A673 (cell line): Measurements from ENCODE around the gene DDB1. TPM values are rescaled to one million over a fixed set of nuclear protein-coding genes. Genes with fewer than 3 reads are reported as not detected.

ENCODE experiments used
- BruUV-seq: library from RNA; stranded (reverse); fragments of 400-500 nt; replicated peaks from 2 replicates; lab custom pipeline; 2021; lab: Mats Ljungman, UMichigan
- CTCF ChIA-PET: fragments of 300-600 bp; sonication (Branson Sonifier 250); formaldehyde crosslinking; loops from one replicate; lab custom pipeline; 2022; ENCODE audit warnings: antibody characterized with exemption; lab: Charles Lee
- POLR2A ChIA-PET: fragments of 300-600 bp; sonication (Branson Sonifier 250); formaldehyde crosslinking; loops from one replicate; lab custom pipeline; 2022; ENCODE audit warnings: antibody characterized with exemption; ENCODE audit not compliant: low non-redundant PET; lab: Charles Lee
- DNase-seq: peaks from one replicate; pipeline ENCODE4 v3.0.0-alpha.2; 2015; ENCODE audit warnings: low spot score
- H3K27ac ChIP-seq: fragments of 200-600 bp; sonication (generic); 2 replicates; pipeline ENCODE4 v1.5.1; 2016; ENCODE audit warnings: mixed run types, low read depth, mild to moderate bottlenecking, mixed read lengths, antibody characterized with exemption, low read length; ENCODE audit not compliant: poor library complexity, severe bottlenecking
- H3K27me3 ChIP-seq: fragments of 200-600 bp; sonication (generic); replicated peaks from 2 replicates; pipeline ENCODE4 v1.6.1; 2017; ENCODE audit warnings: mixed run types, low read depth, mild to moderate bottlenecking, mixed read lengths, antibody characterized with exemption, low read length; ENCODE audit not compliant: insufficient read depth, poor library complexity
- H3K36me3 ChIP-seq: fragments of 200-600 bp; sonication (generic); 2 replicates; pipeline ENCODE4 v1.6.1; 2016; ENCODE audit warnings: mixed run types, mild to moderate bottlenecking, mixed read lengths, antibody characterized with exemption, low read length; ENCODE audit not compliant: insufficient read depth, poor library complexity, severe bottlenecking
- H3K4me1 ChIP-seq: fragments of 200-600 bp; sonication (generic); 2 replicates; pipeline ENCODE4 v1.6.1; 2017; ENCODE audit warnings: mixed run types, mild to moderate bottlenecking, mixed read lengths, antibody characterized with exemption, low read length; ENCODE audit not compliant: insufficient read depth, poor library complexity, severe bottlenecking
- H3K4me3 ChIP-seq: fragments of 200-600 bp; sonication (generic); 2 replicates; pipeline ENCODE4 v1.5.1; 2016; ENCODE audit warnings: low read depth, mixed run types, mild to moderate bottlenecking, mixed read lengths, low read length; ENCODE audit not compliant: poor library complexity, severe bottlenecking
- H3K9me3 ChIP-seq: fragments of 200-600 bp; sonication (generic); 2 replicates; pipeline ENCODE4 v1.6.1; 2016; ENCODE audit warnings: mixed run types, low read depth, mild to moderate bottlenecking, mixed read lengths, antibody characterized with exemption, low read length; ENCODE audit not compliant: poor library complexity, severe bottlenecking
- CTCF ChIP-seq: fragments of 300-800, 200-600 bp; sonication (generic); conservative IDR thresholded peaks from 2 replicates; pipeline ENCODE4 v1.5.1; 2017; ENCODE audit warnings: low read depth, mild to moderate bottlenecking, antibody characterized with exemption, low read length, moderate library complexity, mixed read lengths
- EZH2 ChIP-seq: fragments of 200-600 bp; sonication (generic); IDR thresholded peaks from 2 replicates; pipeline ENCODE4 v1.6.1; 2017; ENCODE audit warnings: borderline replicate concordance, low read depth, mild to moderate bottlenecking, mixed read lengths, antibody characterized with exemption, low read length; ENCODE audit not compliant: poor library complexity, severe bottlenecking
- intact Hi-C: fragments of 100-400 bp; cut with micrococcal nuclease; formaldehyde crosslinking; loops from one replicate; pipeline ENCODE4 v1.10.0; 2022; ENCODE audit not compliant: unreplicated experiment
- total RNA-seq: library from RNA; stranded (reverse); gene quantifications from 2 replicates; pipeline ENCODE4 v1.2.3, GENCODE V29; 2021

The DDB1 gene
- total RNA-seq, 1 experiment from 2014 or later = 305 TPM

DNA sequence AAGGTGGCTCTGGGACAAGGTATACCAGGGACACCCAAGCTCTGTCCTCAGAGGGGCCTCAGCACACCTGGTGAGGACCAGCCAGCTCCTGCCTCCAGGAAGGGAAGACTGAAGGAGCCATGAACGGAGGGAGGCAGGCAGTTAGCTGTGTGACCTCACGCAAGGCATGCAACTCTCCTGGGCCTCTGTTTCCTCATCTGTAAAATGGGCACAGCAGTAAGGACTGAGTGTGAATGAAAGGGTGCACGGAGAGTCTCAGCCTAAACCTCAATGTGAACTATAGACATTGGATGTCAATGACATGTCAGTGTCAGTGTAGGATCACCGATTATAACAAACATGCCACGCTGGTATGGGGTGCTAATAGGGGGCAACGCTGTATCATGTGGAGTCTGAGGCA is 73.5 kb downstream of the DDB1 start:
- CTCF ChIA-PET = no interaction called here
- Histone ChIP-seq H3K27me3 (no peaks in the 10 kb centered on the region), H3K9me3 (no peaks in the 10 kb centered on the region), H3K36me3 (no peaks in the 10 kb centered on the region), H3K4me1 (no peaks in the 10 kb centered on the region), H3K27ac (no peak overlapping the region), H3K4me3 (no peak overlapping the region)
- DNase-seq = no peak
- TF ChIP-seq CTCF (no peak), EZH2 (no peak)
- no TSS peak for BruUV-seq
- POLR2A ChIA-PET = no interaction called here
- intact Hi-C loops = no loop called here

- CTCF ChIA-PET = no interaction called here
- Histone ChIP-seq H3K27me3 (no peaks in the 10 kb centered on the region), H3K9me3 (no peaks in the 10 kb centered on the region), H3K4me1 (no peaks in the 10 kb centered on the region), H3K36me3 (no peaks in the 10 kb centered on the region), H3K27ac (no peak overlapping the region), H3K4me3 (no peak overlapping the region)
- no peak for DNase-seq
- POLR2A ChIA-PET = no interaction called here
- BruUV-seq = no TSS peak
- TF ChIP-seq CTCF (no peak), EZH2 (no peak)
- intact Hi-C loops = no loop called here
Observed at GRCh38 chr11:61258546-61258945, 74.4 kb downstream of the DDB1 start.

DNA sequence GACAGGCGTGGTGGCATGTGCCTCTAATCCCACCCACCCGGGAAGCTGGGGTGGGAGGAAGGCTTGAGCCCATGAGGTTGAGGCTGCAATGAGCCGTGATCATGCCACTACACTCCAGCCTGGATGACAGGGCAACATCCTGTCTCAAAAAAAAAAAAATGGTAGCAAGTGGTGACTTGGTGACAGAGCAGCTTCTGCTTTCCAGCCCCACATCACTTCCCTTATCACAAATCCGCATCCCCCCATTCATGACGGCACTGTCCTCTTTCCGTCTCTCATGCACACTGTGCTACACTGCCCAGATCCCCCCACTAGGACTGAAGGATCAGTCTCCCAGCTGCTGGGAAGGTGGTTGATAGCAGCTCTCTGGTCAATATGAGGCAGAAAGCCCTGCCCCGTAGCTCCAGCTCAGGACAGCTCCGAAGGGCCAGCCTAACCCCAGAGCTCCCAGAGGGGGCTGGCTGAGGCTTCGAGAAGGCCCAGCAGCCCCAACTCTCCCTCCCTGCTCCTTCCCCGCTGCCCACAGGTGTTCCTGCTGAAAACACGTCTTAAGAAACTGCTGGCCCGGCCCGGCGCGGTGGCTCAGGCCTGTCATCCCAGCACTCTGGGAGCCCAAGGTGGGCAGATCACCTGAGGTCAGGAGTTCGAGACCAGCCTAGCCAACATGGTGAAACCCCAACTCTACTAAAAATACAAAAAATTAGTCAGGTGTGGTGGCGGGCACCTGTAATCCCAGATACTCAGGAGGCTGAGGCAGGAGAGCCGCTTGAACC is 76.0 kb downstream of the DDB1 start:
- no TSS peak for BruUV-seq
- H3K27ac ChIP-seq = no peak overlapping the region
- TF ChIP-seq CTCF (no peak), EZH2 (no peak)
- POLR2A ChIA-PET = no interaction called here
- CTCF ChIA-PET = no interaction called here
- no peak for DNase-seq
- no peaks in the 10 kb centered on the region for H3K4me1 ChIP-seq
- H3K27me3 ChIP-seq = no peaks in the 10 kb centered on the region
- H3K4me3 ChIP-seq = no peak overlapping the region
- intact Hi-C loops = no loop called here
- H3K36me3 ChIP-seq = no peaks in the 10 kb centered on the region
- H3K9me3 ChIP-seq = no peaks in the 10 kb centered on the region
